Fibroblast of skin of left biceps (primary cell): ENCODE results near the gene POLR2J2.
"Not testable (repeated sequence)": the region's sequence is repeated elsewhere in the genome, so short reads cannot be mapped to it uniquely, and the experiment has no call there.

Source experiments
- DNase-seq, 2 experiments: peaks; one replicate each; pipeline ENCODE4 v3.0.0-alpha.2; 2013; ENCODE audit warnings: low read depth in 2 of 2

Gene POLR2J2

DNA sequence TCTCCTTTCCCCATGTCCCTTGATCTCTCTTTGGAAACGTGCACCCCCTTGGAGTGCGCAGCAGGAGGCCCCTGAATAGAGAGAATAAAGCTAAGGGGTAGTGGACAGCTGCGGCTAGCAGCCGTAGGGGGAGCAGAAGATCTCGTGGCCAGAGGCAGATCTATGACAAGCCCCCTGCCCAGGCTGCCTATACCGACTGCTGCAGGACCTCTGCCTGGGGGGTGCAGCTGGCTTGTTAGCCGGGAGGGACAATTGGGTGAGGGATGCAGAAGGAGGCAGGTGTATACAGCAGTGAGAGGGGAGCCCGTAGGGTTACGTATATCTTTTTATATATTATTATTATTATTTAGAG, 469 bp upstream of the POLR2J2 start:
- not testable (repeated sequence) for DNase-seq

DNA sequence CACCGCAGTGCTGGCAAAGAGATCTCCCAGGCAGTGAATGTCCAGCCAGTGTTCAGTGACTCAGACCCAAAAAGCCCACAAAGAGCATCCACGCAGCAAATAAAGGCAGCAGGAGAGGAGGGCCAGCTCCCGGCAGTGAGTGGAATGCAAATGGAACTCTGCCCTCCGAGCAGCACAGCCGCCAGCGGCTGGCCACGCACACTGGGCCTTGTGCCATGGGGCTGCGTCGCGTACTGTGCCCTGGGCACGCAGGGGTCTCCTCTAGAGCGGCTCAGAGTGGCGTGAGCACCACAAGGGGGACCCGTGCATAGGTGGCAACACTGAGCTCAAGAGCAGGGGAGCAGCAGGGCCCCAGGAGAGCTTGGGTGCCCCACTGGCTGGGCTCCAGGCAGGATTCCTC, 3.9 kb downstream of the POLR2J2 start:
- not testable (repeated sequence) for DNase-seq

DNA sequence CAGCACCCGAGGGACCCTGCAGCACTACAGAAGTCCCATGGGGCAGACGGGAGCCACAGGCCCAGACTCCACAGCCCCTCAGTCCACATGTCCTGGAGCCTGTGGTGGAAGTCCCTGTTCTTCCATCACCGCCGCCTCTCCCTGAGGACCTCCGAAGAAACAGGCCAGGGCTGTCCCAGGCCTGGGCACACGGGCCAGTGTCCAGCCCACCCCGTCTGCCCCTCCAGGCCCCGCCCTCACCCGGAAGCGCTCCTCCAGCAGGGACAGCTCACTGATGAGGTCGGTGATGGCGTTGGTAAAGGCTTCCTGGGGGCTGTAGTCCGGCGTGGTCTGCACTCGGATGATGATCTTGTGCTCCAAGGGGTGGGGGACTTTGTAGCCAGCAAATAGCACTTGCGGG, 4.6 kb downstream of the POLR2J2 start:
- DNase-seq: not testable (repeated sequence)

DNA sequence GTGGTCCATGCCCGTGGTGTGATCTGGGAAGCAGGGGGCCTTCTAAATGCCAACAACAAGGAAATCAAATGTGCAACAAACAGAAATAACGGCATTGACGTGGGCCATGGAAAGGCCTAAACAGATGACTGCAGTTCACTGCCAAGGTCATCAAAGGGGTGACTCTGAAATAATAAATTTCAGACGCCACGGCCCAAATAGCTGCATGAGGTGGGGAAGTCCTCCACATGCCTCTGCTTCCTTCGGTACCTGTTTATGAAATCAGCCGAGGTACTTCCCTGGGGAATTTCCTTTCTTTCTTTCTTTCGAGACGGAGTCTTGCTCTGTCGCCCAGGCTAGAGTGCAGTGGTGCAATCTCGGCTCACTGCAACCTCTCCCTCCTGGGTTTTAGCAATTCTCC, 6.7 kb downstream of the POLR2J2 start:
- DNase-seq: not testable (repeated sequence)

DNA sequence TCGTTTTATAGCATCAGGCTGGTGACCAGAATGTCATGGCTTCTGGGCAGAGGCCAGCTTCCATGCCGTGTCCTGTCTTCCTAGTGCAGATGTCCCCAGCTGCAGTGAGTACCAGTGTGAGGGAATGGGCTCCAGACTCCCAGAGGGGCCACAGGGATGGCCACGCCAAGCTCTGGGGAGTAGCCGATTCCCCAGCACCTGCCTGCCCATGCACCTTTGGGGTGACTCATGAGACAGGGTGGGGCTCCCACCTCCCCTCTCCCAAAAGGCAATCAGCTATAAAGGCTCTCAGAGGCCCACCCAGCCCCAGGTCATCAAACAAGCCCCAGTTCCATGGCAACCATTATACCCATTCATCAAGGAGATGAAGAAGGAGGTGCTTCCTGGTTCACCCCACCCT, 21.5 kb downstream of the POLR2J2 start, which contains the start of gene SPDYE2B:
Gene SPDYE2B (plus strand): TSS at position 396 of the 400 bp plus-strand sequence. CDS start 2,030 bp downstream, outside the sequence.
- not testable (repeated sequence) for DNase-seq

DNA sequence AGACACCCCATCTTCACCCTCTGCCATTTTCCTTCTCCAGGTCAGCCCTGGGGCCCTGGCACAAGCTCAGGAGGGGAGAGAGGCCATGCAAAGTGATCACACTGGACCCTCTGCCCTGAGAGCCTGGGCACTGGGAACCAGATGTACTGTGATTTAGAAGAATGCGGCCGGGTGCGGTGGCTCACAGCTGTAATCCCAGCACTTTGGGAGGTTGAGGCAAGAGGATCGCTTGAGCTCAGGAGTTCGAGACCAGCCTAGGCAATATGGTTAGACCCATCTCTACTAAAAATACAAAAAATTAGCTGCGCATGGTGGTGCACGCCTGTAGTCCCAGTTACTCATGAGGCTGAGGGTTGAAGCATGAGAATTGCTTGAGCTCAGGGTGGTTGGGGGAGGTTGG, 23.6 kb downstream of the POLR2J2 start:
- not testable (repeated sequence) for DNase-seq

DNA sequence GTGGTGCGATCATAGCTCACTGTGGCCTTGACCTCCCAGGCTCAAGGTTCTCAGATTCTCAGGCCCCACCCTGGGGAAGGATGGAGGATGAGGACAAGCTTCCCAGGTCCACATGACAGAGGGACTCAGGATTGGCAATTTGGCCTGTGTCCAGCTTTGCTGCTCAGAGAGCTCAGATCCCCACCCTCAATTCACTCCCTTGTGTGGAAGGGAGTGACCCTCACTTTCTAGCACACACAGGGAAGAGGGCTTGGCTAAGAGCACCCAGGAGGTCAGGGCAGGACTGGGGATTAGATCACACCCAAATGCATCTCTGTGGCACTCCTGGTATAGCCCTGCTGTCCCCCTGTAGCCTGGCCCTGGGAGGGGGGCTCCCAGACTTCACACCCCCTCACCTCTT, 28.1 kb downstream of the POLR2J2 start:
- not testable (repeated sequence) for DNase-seq

DNA sequence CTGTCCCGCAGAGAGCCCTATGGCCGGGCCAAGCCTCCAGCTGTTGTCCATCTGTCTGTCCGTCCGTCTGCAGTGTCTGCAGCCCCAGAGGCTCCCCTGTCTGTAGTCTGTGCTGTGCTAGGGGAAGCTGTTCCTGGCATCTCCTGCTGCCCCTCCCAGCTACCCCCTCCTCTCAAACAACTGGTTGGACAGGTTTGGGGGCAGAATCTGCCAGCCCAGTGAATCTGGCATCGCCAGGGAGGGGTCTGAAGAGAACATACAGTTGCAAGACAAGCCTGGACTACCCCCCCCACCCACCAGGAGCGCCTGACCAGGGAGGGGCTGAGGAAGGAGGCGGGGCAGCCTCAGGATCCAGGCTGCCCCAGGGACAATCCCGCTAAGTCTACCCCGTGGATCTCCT, 28.8 kb downstream of the POLR2J2 start, which contains the start of gene UPK3BL1:
Gene UPK3BL1 (minus strand): TSS at position 101 of the 400 bp plus-strand sequence. CDS start 50 bp downstream, at position 51.
- not testable (repeated sequence) for DNase-seq

DNA sequence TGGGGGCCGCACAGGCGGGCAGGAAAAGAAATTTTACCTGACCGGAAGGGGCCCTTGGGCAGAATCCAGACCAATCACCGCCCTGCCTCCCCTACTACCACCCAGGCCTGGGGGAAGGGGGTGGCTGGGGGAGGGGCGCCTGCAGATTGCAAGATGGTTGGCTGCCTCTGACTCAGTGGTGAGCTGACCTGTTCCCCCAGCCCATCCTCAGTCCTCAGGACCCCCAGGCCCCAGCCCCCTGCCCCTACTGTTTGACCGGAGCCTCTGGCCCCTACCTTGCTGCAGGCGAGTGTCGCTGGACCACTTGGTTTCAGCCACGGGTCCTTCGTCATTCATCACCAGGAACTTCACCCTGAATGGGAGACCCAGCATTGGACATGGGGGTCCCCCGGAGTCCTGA, 32.6 kb downstream of the POLR2J2 start:
- not testable (repeated sequence) for DNase-seq

DNA sequence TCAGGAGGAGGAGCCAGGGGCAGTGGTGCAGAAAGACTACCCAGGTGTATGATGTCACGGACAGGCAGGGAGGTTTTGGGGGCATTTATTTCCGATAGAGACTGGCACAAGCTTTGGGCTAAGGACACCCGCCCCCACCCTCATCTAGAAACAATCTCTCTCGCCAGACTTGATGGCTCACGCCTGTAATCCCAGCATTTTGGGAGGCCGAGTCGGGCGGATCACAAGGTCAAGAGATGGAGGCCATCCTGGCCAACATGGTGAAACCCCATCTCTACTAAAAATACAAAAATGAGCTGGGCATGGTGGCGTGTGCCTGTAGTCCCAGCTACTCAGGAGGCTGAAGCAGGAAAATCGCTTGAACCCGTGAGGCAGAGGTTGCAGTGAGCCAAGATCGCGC, 34.5 kb downstream of the POLR2J2 start:
- DNase-seq: not testable (repeated sequence)

DNA sequence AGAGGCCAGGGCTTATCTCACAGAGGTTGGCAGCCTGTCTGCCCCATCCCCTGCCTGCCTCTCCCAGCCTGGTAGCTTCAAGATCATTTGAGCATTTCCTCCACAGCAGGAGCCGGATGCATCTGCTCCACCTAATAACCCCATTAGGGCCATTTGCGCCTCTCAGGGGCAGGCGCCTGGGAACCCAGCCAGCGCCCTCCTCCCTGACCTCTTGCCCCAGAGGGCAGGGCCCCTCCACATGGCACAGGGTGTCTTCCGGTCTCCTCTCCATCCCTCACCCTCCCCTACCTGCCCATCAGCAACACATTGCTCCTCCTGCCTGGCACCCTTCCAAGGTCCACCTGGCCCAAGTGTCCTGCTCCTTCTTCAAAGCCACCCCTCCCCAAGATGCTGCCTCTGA, 36.1 kb downstream of the POLR2J2 start:
- not testable (repeated sequence) for DNase-seq

DNA sequence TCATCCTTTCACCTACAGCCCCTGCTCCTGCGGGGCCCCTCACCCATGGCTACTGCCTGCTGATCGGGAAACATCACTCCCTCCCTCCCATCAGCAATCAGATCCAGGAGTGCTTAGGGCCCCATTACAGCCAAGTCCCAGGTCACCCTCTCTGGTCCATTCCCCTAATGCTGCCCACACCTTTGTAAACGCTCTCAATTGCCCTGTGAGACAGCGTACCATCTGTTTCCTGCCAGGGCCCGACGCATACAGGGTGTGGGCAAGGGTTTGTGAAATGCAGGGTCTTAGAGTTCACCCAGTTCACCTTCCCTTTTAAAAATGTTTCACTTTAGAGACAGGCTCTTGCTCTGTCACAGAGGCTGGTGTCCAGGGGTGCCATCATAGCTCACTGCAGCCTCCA, 37.2 kb downstream of the POLR2J2 start:
- not testable (repeated sequence) for DNase-seq

DNA sequence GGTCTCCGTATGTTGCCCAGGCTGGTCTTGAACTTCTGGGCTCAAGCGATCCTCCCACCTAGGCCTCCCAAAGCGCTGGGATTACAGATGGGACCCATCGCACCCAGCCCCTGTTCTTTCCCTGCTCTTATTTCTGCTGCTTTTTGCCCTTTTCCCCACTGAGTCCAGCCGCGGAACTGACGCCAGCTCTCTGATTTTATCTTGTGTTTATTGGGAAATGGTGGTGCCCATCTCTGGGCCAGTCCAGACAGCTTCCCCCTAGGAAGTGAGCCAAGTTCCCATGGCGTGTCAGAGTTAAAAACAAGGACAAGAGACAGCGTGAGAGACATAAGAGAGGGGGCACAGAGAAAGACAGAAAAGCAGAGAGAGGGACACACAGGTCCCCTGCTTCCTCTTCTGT, 40.8 kb downstream of the POLR2J2 start:
- DNase-seq: not testable (repeated sequence)

DNA sequence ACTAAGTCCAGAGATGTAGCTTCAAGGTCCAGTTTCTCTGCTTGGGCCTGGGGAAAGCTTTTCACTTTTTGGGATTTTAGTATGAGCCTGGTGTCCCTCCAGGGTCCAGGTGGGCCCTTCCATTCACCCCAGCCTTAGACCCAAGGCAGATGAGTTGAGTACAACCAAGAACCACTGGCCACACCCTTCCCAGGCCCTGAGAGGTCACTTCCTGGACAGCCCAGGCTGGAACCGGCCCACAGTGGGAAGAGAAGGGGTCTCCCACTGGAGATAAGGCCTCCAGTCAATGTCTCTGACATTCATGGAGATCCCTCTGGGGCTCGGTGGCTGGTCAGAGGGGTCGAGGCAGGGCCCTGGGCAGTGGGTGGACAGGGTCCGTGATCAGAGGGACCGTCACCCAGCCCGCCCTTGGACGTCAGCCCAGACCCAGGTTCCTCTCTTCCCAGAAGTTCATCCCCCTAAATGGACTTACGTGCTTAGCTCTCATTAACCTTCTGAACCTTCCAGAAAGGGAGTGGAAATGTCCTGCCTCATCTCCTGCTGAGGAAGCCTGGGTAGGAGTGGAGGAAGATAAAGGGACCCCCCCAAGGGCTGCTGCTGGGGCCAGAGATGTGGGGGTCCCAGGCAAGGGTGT, 44.1 kb downstream of the POLR2J2 start:
- DNase-seq: not testable (repeated sequence)

DNA sequence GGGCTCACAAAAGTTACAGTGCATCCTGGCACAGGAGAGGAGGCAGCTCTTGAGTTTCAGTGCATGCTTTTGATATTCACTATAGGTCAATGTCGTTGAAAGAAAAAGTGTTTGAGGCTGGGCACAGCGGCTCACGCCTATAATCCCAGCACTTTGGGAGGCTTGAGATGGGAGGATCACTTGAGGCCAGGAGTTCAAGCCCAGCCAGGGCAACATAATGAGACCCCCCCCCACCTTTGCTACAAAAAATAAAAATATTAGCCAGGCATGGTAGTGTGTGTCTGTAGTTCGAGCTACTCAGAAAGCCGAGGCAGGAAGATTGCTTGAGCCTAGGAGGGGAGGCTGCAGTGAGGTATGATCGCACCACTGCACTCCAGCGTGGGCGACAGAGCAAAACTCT, 53.3 kb downstream of the POLR2J2 start:
- DNase-seq: not testable (repeated sequence)

DNA sequence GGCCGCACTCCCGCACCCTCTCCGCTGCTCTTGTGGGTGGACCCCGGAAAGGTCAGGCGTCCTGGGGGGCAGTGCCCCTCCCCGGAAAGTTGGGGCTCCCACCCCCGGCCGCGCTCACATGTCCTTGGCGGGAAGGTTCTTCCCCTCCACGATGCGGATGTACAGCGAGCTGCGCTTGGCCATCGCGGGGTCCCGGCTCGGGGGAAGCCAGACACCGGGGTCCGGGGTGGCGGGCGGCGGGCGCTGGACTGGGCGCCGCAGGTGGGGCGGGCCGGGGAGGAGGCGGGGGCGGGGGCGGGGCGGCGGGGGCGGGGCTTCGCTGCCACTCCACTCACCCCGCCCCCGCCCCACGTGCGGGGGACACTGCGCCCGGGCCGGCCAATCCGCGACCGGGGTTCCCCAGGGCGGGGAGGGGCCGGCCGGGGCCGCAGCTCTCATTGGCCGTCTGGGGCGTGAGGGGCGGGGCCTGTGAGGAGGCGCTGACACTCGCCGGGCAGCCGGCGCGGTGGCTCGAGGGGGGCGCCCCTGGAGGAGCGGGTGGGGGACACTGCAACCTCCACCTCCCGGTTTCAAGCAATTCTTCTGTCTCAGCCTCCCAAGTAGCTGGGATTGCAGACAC, 54.8 kb downstream of the POLR2J2 start, which contains the start of gene RASA4:
Gene RASA4 (minus strand): TSS at position 250 of the 619 bp plus-strand sequence. CDS start 67 bp downstream, at position 183.
- DNase-seq: not testable (repeated sequence)
